GM19455 (cell line): ENCODE data around the gene RRM1.
"Not testable (repeated sequence)": the region's sequence is repeated elsewhere in the genome, so short reads cannot be mapped to it uniquely, and the experiment has no call there.

ENCODE experiments used
- ATAC-seq: cut with Tn5 transposase; IDR thresholded peaks from one replicate; pipeline ENCODE4 v1.9.1; 2021; ENCODE audit not compliant: unreplicated experiment

Gene RRM1

DNA sequence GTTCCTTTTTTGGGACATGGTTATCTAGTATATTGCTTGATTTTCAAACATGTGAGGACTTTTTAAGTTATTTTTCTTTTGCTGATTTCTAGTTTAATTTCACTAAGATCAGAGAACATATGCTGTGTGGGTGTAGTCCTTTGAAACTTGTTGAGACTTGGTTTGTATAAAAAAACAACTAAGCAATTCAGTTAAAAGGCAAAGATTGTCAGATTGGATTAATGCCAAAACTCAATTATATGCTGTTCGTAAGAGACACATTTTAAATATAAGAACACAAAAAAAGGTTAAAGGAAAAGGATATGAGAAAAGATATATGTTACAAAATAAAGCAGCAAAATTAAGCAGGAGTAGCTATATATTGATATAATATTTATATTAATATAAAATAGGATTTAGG lies 17.8 kb upstream of the RRM1 start:
- ATAC-seq: no peak

DNA sequence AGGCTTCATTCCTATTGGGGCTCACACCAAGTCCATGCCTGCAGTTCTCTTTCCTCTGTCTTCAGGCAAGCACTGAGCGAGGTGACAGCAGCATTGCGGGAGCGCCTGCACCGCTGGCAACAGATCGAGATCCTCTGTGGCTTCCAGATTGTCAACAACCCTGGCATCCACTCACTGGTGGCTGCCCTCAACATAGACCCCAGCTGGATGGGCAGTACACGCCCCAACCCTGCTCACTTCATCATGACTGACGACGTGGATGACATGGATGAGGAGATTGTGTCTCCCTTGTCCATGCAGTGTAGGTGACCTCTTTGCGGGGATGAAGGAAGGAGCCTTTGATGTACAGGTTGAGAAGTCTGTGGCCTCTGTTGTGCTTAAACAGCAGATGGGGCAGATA lies 11.4 kb upstream of the RRM1 start:
- no peak for ATAC-seq

DNA sequence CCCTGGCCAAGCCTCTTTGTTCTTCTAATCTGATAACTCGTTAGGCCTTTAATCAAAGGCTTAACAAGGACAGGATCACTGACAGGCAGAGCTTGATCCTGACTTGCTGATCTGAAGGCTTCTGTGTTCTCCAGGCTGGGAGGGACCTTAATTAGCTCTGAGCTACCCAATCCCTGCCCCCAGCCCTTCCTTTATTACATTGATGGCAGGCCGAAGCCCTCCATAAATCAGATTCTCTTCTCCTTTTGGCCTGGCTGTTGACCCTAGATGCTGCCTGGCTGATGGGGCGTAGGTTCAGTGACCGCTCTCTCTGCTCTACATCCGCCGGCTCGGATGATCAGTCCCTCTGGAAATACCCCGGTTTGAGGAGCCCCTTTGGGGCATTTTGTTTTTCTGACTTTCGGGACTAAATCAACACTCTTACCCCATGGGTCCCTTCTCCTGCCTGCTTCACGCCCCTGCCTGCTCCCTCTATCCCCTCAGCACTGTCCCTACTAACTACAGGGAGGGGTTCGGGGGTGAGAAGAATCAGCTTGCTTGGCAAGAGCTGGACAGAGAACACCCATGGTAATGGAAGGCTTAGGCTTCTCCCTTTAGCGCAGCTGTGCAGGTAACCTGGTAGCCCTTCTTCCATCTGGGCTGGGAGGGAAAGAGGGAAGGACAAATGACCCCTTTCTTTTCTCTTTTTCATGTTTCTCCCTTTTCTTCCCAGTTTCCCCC lies 10.0 kb upstream of the RRM1 start:
- ATAC-seq: no peak

DNA sequence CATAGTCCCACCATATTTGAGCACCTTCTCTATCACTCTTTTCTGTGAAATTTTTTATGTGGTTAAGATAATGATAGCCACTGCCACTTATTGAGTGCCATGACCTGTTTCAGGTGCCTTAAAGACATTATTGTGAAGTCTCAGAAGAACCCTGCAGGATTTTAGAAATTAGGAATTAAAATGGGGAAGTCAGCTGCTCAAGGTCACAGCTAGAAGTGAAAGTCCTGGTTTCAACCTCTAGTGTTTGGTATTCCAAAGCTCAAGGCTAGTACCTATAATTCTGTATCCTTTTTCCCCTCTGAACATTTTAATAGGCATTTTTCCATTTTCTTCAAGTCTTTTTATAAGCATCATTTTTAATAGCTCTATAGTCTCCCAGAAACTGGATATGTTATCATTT lies 9.0 kb upstream of the RRM1 start:
- ATAC-seq: no peak

DNA sequence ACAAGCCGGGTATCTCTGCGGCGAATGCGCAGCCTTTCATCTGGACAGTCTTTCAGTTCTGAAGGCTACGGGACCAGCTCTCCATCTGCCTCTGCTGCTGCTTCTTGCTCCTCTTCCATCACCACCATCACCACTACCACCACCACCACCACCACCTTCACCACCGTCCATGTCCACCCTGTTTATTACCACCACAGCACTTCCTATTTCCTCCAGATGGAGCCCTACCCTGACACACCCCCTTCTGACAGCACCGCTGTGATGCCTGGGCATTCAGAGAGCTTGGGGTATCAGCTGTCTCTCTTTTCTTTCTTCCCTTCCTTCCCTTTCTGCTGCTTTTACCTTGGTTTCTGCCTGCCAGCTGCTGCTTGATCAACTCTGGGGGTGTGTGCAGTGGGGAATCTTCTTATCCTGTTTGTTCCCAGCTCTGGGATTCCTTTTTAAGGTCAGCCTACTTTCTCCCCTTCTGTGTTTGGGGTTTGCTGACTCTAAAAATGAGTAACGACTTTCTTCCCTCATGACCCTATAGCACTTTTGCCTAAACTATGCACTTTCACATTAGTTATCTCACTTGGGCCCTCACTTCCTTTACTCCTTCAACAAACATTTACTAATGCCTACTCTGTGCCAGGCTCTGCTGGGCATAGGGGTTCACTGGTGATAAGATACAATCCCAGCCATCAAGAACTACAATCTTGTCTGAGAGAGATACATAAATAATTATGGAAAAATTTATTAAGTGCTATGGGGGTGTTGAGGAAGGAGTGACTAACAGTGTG lies 7.8 kb upstream of the RRM1 start:
- no peak for ATAC-seq

DNA sequence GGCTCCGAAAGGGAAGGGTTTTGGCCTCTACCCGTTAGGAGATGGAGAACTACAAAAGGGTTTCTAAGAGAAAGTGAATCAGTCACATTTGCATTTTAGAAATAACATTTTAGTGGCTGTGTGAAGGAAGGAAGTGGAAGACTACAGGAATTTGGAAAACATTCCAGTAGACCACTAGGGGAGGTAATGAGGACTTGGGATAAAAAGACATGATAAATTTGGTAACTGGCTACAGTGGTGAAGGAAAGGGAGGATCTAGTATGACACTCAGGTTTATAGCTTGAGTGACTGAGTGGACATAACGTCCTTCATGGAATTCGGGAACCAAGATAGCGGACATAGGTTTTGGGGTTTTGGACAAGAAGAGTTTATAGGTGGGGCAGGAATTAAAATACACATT lies 7.0 kb upstream of the RRM1 start:
- no peak for ATAC-seq

DNA sequence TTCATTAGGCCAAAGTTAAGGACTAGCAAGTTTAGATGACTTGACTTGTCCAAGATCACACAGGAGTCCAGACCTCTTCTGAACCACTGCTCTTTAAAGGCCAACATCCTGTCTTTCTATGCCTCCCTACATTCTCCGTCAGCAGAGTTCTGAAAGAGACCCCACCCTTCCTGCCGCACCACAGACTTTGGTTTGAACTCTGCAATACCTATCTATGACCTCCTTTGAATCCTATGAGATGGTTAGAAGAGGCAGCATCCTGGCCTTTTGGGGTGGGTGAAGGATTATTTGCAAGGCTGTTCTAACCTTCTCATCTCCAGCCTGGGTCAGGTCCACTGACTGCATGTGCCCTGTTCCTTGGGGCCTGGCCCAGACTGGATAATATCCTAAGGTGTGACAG lies 4.3 kb upstream of the RRM1 start:
- no peak for ATAC-seq

DNA sequence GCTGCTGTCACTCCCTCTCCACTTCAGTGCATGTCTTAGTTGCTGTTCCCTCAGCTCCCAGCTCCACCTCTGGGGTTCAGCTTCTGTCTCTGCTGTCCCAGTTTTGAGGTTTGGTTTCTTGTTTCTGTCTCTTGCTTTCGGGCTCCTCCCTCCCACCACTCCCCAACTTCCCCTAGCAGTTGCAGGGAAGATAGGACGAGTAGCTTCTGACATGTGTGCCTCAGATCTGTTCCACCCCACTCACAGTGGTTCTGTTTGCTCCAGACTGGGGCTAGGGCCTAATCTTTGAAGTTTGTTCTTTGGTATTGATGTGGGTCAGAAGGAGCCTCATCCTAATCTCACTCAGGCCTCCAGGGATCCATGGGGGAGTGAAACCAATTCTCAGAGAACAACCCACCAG lies 2.6 kb upstream of the RRM1 start:
- ATAC-seq: no peak

DNA sequence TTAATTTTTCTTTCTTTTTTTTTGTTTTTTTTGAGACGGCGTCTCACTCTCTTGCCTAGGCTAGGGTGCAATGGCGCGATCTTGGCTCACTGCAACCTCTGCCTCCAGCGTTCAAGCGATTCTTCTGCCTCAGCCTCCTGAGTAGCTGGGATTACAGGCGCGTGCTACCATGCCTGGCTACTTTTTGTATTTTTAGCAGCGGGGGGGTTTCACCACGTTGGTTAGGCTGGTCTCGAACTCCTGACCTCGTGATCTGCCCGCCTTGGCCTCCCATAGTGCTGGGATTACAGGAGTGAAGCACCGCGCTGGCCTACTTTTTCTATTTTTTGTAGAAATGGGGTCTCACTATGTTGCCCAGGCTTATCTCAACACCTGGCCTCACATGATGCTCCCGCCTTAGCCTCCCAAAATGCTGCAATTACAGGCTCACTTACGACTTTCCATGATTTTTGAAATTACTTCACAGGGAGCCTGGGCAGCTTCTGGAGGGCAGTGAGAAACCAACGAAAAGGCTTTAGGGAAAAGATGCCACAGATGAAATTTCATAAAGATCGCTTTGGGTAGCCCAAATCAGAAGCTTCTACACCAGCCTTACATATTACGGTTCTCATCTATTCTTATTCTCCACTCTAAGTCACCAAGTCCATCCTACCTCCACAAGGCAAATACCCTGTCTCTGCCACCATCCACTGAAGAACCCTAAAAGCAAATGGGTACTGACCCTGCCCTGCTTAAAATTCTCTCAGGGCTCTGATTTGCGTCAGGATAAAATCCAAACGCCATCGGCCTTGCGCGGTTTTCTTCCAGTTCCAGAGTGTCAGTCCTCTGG lies 866 bp upstream of the RRM1 start:
- ATAC-seq: no peak

DNA sequence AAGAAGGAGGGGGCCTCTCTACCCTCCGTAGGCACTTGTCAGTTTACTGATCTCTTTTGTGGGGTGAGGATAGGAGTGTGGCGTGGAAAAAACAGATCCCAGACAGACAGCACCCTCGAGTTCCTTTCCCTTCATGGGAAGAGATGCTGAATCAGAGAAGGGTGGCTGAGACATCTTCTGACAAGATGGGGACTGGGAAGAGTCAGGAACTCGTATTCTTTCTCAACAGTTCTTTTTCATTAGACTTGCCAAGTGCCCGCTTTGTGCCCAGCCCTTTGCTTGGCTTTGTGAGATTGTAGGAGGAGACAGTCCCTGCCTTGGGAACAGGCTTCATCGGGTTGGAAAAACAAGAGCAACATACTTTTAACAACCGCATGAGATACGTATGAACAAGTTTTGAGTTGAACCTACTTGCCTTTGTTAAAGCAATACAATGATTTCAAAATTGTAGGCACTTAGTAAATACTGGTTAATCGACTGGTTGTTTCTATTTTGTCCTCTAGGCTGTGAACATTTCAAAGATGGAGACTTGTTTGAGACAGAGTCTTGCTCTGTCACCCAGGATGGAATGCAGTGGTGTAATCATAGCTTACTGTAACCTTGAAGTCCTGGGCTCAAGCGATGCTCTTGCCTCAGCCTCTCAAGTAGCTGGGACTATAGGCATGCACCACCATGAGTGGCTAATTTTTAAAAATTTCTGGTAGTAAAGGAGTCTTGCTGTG lies 1.1 kb downstream of the RRM1 start:
- no peak for ATAC-seq

DNA sequence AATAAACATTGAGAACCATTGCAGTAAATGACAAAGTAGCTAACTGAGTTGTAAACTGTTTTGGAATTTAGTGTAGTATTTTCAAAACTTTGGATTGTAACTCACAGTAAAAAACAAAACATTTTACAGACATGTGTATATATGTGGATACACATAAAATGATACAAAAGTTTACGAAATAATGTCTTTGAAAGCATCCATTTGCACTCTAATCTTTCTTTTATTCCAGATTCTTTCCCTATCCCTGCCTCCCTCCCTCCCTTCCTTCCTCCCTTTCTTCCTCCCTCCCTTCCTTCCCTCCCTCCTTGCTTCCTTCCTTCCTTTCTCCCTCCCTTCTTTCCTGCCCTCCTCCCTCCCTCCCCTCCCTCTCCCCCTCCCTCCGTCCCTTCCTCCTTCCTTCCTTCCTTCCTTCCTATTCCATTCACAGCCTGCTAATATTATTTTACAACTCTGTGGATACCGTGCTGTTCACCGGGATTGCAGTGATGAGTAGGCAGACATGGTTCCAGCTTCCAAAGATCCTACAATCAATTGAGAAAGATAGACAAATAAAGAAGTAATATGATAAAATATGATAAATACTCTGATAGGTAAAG lies 3.5 kb downstream of the RRM1 start:
- ATAC-seq: no peak

DNA sequence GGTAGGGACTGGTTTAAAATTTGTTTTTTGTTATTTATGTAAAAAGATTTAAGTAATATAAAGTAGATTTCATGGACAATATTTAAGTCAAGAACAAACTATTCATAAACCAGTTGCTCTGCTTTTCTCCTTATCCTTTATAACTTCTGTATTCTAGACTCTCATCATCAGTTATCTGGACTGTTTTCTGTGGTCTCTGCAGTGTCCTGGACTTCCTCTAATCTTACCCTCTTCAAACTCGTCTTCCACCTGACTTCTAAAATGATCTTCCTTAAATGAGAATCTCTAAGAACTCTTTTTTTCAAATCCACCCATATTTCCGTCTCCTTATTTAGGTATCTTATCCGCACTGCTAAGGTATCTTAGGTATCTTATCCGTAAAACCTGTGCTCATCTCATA lies 8.1 kb downstream of the RRM1 start:
- no peak for ATAC-seq

DNA sequence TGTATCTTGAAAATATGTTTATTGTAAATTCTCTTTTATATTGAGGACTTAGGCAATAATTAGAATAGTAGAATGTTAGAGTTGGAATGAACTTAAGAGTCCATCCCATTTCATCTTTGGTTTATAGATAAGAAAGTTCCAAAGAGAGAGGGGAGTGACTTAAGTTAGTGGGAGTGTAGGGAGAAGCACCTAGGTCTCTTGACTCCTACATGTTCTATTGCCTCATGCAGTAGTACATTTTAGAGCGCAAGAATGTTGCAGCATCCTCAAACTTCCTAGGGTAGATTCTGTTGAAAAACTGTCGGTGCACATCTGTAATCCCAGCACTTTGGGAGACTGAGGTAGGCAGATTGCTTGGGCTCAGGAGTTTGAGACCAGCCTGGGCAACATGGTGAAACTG lies 8.7 kb downstream of the RRM1 start:
- no peak for ATAC-seq

DNA sequence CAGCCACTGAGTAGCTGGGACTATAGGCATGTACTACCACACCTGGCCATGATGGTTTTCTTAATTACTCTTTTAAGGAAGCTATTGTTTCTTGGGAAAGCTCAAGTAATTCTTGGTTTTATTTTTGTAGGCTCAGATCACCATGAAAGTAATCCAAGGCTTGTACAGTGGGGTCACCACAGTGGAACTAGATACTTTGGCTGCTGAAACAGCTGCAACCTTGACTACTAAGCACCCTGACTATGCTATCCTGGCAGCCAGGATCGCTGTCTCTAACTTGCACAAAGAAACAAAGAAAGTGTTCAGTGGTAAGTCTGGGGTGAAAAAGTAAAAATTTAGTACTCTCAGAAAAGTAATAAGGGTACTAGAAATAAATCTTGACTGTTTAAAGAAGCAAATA lies 11.3 kb downstream of the RRM1 start:
- no peak for ATAC-seq

DNA sequence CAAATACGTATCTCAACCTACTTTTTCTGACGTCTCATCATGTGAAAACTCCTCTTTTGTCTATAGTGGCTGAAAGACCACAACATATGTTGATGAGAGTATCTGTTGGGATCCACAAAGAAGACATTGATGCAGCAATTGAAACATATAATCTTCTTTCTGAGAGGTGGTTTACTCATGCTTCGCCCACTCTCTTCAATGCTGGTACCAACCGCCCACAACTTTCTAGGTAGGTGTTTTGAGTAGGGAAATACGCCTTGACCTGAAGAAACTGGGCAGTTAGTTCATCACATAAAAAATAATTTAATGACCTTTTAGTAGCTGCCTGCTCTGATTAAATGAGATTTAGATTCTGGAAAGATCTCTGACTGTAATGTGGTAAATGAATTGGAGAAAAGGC lies 17.2 kb downstream of the RRM1 start:
- no peak for ATAC-seq

DNA sequence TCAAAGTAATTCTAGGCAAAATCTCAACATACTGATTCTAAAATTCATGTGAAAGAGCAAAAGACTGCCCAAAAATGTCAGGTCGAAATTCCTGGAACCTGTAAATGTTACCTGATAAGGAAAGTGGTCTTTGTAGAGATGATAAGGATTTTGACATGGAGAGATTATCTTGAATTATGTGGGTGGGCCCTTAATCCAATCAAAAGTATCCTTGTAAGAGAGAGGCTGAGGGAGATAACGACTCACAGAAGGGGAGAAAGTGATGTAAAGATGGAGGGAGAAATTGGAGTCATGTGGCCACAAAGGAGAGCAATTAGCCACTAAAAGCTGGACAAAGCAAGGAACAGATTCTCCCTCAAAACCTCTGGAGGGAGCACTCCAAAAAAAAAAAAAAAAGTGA lies 20.5 kb downstream of the RRM1 start:
- no peak for ATAC-seq

DNA sequence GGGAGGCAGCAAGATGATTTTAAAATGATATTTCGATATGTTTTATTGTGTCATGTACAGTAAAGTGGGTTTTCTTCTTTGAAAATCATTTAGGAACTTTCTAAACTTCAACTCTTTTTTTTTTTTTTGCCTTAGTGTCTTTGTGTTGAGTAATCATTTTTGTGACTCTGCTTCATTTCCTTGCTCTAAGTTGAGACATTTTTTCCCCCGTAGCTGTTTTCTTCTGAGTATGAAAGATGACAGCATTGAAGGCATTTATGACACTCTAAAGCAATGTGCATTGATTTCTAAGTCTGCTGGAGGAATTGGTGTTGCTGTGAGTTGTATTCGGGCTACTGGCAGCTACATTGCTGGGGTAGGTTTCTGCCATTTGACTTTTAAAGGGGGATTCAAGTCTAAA lies 23.5 kb downstream of the RRM1 start:
- ATAC-seq: no peak

DNA sequence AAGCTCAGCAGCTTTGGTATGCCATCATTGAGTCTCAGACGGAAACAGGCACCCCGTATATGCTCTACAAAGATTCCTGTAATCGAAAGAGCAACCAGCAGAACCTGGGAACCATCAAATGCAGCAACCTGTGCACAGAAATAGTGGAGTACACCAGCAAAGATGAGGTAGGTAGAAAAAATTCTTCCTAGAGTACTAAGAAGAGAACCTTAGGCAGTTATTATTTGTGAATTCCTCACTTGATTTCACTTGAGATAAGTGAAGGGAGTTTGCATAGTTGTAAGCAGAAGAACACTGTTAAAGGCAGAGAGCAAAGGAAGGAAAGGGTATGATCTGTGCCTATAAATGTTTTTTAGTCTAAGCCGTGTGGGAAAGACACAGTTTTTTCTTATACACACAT lies 28.6 kb downstream of the RRM1 start:
- ATAC-seq: no peak

DNA sequence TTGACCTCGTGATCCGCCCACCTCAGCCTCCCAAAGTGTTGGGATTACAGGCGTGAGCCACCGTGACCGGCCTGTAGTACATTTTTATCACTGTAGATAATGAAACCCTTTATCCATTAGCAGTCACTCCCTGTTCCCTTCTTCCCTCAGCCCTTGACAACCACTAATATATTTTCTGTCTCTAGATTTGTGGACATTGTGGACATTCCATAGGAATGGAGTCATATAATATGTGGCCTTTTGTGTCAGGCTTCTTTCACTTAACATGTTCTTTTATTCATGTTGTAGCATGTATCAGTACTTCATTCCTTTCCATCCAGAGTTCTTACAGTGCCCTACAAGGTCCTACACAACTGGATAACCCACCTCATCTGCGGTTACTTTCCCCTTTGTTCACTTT lies 30.5 kb downstream of the RRM1 start:
- no peak for ATAC-seq

DNA sequence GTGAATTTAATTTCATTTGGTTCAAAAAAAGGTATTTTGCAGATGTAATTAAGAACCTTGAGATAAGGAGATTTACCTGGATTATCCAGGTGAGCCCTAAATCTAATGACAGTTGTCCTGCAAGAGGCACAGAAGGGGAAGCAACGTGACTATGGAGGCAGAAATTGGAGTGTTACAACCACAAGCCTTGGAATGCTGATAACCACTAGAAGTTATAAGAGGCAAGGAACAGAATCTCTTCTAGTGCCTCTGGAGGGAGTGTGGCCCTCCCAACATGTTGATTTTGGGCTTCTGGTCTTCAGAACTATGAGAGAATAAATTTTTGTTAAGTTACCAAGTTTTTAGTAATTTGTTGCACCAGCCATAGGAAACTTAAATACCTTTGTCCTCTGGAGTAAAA lies 32.8 kb downstream of the RRM1 start:
- no peak for ATAC-seq

DNA sequence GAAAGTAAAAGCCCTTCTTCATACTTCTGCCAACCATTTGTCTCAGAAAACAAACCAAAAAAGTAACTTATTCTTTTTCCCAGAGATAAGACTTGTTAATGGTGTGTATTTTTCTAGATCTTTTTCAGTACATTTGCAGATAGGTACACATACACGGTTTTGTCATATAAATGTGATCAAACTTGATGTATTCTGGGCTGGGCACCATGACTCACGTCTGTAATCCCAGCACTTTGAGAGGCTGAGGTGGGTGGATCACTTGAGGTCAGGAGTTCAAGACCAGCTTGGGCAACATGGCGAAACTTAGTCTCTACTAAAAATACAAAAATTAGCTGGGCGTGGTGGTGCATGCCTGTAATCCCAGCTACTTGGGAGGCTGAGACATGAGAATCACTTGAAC lies 35.6 kb downstream of the RRM1 start:
- not testable (repeated sequence) for ATAC-seq
